Measurements from ENCODE around the gene MCM9.
"Not testable (repeated sequence)": the region's sequence is repeated elsewhere in the genome, so short reads cannot be mapped to it uniquely, and the experiment has no call there.

MCM9 gene

DNA sequence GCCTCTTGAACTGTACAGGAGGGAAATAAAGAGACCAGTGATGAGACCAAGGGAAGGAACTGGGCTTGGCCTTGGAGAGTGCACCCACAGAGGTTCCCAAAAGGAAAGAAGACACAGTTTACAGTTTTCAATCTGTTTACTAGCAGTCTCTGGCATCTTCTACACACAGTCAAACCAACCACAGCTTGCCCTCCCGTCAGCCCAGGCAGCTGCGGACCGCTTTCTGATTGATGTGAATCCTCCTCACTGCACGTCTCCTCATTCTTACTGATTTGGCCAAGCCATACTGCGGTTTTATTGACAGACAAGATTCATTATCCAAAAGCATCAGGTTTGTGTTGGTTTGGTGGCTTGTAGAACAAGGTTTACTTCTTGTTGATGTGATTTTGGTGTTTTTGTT lies 145.5 kb downstream of the MCM9 start:
- DNase-seq = no peak

DNA sequence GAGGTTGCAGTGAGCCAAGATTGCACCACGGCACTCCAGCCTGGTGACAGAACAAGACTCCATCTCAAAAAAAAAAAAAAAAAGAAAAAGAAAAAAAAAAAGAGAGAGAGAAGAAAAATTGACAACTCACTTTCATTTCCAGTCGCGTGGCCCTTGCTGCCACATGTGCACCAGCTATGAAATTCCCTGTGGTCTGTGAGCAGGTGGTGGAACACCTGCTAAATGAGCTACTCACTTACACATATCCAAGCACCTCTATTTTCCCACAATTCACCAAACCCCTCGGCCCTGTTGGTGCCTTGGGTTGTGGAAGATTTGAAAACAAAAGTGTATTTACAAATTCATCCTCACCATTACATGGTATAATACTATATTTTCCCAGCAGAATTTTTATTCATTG lies 146.3 kb downstream of the MCM9 start:
- DNase-seq = no peak

DNA sequence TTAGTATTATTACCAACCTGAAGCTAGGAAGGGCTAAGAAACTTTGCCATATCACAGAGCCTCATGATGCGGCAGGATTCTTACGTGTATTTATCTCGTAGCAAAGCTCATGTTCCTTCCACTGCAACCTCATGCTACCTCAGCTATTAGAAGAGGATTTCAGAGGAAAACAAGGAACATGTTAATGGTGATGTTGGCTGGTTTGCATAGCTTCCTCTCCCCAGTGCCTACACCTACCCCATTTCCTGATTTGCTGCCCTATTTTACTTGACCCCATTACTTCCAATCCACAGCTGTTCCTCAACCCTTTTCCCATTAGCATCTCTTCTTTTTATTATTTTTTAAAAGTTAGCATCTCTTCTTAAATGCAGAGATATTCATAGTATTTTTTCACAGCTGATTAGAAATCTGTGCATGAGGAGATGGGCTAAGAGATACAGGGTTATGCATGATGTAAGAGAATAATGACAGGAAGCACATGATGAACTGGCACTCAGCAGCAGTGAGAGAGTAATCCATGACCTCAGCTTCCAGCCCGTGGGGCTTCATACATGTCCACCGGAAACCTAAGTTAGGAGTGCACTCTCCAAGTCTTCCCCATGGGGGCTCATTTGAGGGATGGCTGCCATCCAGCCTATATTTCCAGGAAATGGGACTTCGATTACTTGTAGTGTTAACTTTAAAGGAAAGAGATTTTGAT lies 147.1 kb downstream of the MCM9 start:
- no peak for DNase-seq

DNA sequence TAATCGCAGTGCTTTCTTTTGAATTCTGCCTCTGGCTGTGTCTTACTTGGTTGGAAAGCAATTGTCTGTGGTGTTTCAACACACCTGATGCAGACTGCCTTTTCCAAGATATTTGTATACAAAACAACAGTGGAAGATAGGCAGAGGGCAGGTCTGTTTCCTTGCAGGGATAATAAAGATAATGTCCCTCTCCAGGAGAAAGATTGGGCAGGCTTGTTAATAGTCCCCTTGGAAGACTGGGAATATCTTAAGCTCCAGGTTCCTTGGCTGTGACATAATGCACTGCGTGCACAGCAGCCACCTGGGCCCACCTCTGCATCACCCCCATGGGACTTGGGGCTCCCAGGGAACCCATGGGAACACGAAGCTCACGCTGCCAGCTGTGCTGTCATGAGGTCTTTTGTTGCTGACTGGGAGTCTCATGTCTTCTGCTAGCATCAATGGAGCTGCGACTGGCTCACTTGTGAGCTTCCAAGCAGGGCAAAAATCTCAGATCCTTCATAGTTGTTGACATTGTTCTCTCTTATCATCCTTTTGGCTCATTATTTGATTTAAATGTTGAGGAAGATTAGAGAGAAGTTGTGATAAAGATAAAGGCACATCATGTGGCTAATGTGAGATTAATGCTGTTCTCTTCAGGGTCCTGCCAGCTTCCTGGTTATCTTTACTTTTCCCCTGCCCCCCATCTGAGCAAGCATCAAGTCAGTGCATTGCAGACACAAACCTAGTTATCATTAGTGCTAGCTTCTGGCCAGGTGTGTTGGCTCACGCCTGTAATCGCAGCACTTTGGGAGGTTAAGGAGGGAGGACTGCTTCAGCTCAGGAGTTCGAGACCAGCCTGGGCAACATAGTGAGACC lies 148.1 kb downstream of the MCM9 start:
- DNase-seq = no peak

DNA sequence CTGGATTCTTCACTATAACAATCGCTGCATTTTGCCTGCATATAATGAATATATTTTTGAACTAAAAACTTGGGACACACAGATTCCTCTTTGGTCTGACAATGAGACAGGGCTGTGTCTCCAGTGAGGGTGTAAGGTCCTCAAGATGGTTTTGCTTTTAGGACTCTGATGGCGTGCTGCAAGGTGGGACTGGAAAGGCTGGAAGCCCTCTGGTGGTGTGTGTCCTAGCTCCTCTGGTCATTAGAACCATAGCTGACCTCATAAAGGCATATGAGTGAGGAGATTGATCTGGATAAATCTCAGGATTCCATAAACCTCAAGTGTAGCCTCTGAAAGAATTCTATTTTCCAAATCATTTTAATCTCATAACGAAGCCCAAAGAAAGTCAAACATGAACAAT lies 149.4 kb downstream of the MCM9 start:
- no peak for DNase-seq

DNA sequence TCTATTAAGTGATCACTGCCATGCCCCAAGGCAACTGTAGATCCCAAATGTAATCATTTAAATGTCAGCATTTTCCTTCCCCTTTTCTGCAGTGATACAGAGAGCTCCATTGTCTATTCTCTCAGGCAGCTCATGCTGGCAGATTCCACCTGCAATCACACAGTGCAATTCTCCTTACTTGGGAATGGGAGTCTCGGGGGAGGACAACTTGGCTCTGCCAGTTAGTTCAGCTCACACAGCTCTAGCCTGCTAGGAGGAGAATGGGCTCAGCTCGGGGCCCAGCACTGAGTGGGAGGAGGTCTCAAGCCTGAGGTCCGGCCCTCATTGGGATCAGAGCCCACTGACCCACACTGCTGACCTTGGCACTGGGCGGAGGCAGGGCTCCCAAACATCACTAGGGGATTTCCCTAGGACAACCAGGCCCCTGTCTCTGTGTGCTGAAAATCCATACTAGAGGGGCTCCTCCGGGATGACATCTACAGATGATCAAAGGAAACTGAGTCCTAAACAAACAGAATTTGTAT lies 150.3 kb downstream of the MCM9 start:
- DNase-seq = peak; percentile 18

DNA sequence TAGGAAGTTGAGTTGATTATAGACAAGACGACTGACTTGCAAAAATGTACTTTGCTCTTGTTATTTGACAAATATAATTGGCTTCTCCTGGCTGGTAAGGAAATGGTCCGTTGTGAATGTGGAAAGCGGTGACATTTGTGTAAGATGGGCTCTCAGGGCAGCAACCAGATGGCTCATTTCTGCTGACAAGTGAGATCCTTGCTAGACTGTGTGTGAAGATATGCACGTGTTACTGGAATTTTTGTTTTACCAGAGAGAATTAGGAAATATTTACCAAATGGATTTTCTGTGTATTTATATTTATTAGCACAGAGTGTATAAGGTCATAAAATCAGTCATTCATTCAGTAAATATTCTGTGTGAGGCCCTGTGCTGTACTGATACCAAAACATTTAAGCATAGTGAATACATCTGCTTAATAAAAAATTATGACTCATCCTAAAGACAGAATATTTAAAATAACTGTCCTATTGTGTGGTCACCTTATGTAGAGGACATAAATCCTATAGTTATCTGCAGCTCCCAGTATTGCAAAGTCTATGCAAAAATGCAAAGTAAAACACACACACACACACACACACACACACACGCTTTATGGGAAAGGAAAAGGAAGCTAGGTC lies 150.9 kb downstream of the MCM9 start:
- no peak for DNase-seq

DNA sequence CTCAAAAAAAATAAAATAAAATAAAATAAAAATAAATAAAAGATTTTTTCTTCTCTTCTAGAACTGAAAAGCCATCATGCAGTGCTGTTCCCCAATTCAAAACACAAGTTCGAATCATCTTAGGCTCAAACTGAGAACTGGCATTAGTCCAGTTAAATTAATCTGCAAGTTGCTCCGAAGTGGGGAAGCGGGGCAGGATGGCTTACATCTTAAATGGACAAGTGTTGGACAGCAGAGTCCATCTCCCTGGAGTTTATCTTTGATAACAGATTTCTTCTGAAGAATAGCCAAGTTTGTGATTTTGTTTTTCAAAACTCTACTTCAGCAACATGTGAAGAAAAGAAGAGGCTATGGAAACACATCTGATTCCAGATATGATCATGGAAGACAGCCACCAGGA lies 152.3 kb downstream of the MCM9 start:
- no peak for DNase-seq

DNA sequence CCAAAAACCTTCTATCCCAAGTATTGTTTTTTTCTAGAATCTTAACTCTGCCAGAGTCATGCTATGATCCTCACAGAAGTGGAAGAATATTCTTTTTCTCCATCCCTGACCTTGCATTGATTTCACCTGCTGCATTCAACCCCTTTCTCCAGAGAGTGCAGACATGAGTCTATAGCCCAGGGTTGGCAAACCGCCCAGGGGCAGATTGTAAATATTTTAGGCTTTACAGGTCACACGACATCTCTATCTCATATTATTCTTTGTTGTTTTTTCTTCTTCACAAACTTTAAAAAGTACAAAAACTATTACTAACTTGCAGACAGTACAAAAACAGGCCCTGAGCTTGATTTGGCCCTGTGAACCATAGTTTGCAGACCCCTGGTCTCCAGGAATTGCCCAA lies 153.1 kb downstream of the MCM9 start:
- DNase-seq = no peak

DNA sequence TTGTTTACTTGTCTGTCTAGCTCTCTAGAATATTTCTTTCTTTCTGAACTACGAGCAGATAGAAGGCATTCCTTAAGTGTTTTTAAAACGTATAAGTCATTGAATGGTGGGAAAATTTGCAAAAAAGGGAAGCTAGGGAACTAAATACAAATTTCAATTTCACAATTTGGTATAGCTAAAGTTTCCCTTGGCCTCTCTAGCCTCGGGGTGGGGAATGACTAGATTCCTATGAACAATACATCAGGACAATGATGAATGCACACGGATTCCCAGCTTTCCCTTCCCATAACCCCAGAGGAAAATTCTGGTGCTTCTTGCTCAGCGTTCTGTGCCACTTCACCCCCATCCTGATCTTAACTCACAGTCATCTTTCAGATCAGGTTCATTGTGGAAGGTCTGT lies 154.3 kb downstream of the MCM9 start:
- no peak for DNase-seq

DNA sequence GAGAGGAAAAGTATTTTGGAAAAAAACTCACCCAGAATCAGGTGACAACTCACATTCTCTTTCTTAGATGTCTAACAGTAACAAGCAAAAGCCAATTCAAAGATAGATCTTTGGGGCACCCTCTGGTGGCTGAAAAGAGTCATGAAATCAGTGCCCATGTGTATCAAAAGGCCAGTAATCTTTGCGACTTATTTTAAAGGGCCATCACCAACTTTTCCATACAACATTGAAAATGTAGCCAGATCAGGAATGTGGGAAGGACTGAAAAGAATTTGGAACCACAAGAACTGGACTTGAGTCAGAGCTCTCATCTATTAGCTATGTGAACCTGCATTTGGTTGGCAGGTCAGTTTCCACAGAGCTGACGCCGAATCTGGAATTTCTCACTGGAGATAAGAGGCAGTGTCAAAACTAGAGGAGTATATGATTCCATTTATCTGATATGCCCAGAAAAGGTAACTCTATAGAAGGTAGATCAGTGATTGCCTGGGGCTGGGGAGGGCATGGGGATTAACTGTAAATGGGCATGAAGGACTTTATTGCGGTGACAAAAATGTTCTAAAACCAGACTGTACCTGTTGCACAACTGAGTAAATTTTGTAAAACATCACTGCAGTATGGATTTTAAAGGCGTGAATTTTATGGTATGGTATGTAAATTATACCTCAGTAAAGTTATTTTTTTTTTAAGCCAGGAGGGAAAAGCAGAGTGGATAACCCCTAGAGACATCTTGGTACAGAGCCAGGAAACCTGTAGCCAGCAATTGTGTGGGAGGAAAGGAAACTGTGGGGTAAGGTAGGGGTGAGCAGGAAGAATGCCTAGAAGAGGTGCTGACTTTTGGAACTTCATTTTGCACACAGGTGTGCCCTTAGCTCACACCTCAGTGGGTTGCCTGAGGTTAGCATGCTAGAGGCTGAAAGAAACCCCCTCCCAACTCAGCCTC lies 158.1 kb downstream of the MCM9 start:
- DNase-seq = peak; percentile 85

DNA sequence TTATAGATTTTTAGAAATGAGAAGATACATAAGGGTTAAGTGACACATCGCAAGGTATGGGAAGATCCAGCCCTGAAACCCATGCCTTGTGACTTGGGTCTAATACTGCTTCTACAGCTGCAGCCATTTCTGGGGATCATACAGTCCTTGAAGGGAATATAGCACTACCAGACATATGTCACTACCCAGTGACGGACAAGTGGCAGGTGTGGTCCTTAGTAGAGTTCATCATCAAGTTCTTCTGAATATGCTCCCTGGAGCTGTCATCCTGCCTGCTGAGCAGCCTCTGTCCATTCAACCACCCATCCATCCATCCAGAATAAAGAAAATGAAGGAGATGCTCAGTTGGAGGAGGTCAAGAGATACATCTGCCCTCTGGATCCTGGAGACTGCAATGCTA lies 159.6 kb downstream of the MCM9 start:
- no peak for DNase-seq

DNA sequence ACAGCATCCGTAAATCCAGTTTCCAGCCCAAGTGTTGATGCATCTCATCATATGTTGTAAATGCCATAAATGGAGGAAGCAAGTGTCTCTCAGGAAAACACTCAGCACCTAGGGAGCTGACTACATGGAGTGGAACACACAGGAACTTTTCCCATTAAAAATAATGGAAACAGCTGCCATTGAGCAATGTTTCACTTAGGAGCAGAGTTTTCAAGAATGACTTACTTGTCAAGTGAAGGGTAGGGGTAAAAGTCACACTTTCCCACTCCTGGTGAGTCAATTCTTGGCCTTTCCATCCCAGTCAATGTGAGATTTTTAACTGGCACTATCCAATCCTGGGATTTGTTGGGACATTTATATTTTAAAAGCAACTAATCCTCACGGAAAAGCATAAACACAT lies 160.4 kb downstream of the MCM9 start:
- no peak for DNase-seq

DNA sequence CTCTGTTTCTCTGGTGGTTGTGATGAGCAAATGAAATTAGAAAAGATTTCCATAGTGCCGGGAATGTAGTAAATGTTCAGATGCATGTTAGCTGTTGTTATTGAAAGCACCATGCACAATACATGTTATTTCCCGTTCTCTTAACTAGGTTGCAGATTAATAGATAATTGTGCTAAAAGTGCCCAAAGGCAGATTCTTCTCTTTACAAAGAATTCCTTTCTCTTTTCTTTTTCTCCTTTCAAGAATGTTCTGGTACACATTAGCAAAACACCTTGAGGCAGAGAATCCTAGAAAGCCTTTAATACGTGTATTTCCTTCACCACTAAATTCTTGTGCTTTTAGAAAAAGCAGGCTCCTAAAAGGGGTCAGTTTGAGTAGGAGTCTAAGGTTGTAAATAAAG lies 162.1 kb downstream of the MCM9 start:
- DNase-seq = no peak

DNA sequence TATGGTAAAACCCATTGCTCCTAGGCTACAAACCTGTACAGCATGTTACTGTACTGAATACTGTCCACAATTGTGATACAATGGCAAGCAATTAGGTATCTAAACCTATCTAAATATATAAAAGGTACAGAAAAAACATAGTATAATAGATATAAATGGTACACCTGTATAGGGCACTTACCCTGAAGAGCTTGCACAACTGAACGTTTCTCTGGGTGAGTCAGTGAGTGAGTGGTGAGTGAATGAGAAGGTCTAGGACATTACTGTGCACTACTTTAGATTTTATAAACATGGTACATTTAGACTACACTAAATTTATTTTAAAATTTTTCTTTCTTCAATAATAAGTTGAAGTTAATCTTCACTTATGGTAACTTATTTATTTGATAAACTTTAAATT lies 163.7 kb downstream of the MCM9 start:
- no peak for DNase-seq

DNA sequence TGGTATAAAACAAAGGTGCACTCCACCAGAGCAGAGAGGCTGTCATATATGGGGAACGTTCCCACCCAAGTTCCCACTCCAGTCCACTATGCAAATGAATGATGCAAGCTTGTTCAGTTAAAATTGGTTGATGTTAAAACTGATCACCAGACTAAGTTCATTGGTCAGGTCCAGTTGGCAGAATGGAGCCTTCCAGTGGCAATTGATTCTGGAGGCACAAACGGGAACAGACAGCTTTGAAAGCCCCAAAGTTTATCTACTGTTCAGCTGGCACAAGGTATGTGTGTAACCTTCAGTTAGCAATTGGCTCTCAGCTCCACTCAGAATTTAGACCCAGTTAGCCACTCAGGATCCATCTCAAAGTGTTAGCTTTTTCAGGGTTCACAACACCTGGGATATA lies 164.1 kb downstream of the MCM9 start:
- no peak for DNase-seq

DNA sequence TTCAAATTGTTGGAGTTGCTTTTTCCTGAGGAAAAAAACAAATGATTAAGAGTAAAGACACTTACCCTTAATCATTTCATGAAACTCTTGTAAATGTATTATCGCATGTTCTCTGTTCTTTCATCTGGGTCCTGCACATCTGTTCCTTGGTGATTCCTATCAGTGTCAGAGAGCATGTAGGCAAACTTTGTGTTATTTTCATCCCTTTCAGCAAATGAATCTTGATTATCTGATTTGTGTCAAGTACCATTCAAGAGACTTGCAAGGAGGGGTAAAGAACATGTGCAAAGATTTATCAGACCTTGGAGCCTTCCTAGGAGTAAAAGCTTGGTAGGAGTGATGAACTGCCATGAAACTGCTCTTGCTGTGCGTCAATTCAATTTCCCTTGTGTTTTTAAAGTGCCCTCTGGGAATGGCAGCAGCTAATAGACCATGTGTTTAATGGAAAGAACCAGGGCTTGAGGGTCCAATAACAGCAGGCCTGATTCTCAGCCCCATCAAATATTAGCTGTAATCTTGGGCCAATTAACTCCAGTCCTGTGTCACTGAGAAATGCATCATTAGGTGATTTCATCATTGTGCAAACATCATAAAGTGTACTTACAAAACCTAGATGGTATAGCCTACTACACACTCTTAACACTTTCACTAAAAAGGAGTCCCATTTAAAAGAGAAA lies 164.7 kb downstream of the MCM9 start:
- no peak for DNase-seq

DNA sequence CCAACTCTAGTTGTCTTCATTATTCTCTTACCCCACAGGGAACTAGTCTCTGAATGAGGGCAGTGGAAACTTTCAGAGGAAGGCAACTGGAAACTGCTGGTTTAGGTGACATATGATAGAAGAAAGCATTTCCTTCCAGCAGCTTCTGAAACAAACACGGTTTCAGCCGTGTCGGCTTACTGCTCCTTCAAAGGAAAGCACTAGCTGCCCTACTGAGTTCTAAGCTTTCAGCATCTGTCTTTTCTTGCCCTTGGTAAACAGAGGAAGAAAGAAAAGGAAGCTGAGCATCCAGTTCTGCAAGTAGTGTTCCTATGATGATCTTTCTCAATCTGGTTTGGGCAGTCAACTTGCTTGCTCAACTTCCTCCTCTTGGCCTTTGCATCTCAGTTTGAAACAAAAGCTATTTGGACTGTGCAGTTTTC lies 166.0 kb downstream of the MCM9 start:
- no peak for DNase-seq

DNA sequence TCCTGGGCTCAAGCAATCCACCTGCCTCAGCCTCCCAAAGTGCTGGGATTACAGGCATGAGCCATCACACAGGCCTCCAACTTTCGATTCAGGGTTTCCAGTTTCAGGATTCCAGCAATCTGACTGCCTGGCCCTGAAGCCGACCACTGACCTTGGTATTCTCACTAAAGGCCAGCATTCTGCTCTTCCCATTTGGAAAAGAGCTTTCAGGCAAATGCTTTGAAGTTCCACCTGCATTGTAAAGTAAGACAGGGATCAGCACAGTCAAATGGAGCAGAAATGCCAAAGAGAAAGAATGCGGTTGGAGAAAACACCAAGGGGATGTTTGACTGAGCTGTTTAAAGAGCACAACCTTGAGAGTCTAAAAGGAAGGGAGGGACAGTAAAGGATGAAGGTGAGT lies 166.5 kb downstream of the MCM9 start:
- DNase-seq = no peak

DNA sequence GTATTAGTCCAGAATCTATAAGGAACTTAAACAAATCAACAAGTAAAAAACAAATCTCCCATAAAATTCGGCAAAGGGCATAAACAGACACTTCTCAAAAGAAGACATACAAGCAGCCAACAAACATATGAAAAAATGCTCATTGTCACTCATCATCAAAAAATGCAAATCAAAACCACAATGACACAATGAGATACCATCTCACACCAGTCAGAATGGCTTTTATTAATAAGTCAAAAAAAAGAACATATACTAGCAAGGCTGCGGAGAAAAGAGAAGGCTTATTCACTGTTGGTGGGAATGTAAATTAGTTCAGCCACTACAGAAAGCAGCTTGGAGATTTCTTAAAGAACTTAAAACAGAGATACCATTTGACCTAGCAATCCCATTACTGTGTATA lies 169.6 kb downstream of the MCM9 start:
- DNase-seq = not testable (repeated sequence)

DNA sequence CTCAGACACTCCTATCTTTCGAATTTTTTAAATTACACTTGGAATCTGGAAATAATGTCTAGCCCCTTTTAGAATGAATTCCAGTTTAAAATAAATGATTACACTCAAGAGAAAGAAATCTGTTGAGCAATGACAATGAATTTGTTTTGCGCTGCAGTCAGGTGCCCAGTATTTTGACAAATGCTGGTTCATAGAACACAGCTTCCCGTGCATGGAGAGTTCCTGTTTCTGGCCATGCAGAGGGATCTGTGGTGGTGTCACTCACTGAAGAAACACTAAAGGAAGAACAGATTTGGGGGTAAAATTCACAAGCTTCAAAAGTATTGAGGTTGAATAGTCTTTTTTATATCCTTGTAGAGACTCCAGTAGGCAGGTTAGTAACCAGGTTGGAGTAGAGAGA lies 170.2 kb downstream of the MCM9 start:
- DNase-seq = no peak

Data from OCI-M1 (cell line).